Measurements from ENCODE around the gene ZNF578.
"Not testable (repeated sequence)": the region's sequence is repeated elsewhere in the genome, so short reads cannot be mapped to it uniquely, and the experiment has no call there.

Gene ZNF578

DNA sequence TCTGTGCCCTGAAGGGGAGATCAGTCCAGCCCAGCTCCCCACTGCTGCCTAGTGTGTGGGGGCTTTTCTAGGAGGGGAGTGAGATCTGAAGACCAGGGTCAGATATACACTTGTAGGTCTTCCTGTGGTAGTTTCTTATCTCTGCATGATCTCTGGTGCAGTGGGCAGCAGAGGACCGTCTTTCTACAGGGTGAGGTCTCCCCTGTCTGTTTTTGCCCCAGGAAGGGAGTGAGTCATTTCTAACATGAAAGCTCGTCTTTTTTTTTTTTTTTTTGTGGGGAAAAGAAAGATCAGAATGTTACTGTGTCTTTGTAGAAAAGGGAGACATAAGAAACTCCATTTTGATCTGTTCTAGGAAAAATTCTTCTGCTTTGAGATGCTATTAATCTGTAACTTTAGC lies 65.3 kb downstream of the ZNF578 start:
- DNase-seq, result no peak

DNA sequence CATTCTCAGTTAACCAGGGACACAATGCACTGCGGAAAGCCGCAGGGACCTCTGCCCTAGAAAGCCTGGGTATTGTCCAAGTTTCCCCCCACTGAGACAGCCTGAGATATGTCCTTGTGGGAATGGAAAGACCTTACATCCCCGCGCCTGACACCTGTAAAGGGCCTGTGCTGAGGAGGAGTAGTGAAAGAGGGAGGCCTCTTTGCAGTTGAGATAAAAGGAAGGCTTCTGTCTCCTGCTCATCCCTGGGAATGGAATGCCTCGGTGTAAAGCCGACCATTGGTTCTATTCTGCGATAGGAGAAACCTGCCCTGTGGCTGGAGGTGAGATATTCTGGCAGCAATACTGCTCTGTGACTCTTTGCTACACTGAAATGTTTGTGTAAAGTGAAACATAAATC lies 65.8 kb downstream of the ZNF578 start:
- DNase-seq, result not testable (repeated sequence)

DNA sequence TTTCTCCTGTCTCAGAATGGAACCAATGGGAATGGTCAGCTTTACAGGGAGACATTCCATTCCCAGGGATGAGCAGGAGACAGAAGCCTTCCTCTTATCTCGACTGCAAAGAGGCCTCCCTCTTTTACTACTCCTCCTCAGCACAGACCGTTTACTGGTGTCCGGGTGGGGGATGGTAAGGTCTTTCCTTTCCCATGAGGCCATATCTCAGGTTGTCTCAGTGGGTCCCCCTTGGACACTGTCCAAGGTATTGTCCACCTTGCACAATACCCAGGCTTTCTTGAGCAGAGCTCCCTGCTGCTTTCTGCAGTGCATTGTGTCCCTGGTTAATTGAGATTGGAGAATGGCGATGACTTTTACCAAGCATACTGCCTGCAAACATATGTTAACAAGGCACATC lies 66.7 kb downstream of the ZNF578 start:
- DNase-seq, result no peak

DNA sequence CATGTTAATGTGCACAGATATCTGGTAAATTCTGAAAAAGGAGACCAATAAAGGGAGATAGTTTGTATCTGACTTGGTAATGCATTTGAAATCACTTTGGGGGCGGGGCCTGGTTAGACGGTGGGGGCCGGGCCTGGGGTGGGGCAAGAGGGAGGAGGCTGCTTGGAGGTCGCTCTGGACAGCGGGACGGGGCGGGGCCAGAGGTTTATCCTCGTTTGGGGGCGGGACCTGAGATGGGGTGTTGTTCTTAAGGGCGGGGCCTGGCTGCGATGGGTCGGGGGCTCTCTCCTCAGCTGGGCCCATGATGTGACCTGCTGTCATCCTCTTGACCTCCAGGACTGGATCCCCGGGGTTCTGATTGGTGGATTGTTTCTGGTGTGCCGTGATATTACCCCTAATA lies 69.2 kb downstream of the ZNF578 start:
- no peak for DNase-seq

DNA sequence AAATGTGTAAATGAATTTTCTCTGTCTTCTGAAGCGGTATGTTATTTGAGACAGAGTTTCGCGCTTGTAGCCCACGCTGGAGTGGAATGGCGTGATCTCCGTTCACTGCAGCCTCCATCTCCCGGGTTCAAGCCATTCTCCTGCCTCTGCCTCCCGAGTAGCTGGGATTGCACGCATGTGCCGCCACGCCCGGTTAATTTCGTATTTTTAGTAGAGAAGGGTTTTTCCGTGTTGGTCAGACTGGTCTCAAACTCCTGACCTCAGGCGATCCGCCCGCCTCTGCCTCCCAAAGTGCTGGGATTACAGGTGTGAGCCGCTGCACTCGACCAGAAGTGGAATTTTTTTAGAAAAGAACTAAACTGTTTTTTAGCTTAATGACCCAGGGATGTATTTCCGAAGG lies 70.7 kb downstream of the ZNF578 start:
- no peak for DNase-seq

DNA sequence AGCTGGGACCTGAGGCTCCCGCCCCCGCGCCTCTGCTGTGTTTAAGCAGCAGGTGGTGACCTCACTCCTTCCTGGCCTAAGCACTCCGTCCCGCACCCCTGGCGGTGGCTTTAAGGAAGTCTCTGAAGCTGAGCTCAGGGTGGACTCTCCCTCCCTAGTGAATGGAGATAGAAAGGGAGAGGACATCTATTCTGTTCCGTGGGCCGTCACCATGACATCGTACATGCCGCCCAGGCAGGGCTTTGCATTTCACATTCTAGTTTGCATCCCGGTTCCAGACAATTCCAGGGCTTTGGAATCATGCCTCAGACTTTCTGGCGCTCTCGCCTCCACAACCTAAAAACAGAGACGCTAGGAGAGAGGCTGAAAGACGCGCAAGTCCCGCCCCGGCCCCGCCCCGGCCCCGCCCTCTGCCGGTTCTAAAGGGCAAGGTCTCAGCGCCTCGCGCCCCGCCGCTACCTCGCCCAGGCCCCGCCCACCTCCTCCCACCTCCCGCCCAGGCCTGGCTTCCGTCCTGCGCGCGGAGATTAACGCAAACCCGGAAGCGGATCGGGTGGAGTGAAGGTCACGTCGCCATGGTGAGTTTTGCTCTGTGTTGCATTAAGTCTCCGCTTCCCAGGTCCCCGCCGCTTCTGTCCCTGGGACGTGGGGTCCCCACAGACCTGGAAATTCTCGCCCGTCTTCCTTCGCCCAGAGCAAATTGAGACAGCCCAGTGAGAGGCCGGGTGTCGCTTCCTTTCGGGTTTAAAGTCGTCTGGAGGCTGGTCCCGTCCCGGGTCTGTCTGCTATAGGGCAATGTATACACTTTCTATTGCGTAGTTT lies 74.0 kb downstream of the ZNF578 start, which contains the start of gene ZNF808:
ZNF808 (plus strand) TSS at position 535 of the 822 bp plus-strand sequence. CDS start 15,617 bp downstream, outside the sequence.
- DNase-seq, result peak; percentile 95 to 99

DNA sequence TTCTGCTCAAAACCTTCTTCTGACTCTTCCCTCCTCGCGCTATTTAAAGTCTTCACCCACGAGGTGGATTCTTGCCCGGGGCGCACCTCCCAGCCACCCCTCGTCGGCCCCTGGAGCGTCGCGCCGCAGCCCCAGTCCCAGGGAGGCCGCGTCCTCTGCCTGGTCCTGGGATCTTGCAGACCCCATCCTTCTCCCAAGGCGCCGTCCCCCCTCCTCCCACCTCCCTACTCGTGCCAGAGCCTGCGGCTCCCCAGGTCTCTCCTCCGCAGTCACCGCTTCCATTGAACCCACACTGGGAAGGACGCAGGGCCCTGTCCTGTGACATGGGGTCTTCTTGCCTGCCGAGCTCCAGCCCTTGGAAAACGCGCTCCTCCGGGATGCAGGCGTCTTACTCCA lies 74.6 kb downstream of the ZNF578 start:
- no peak for DNase-seq

DNA sequence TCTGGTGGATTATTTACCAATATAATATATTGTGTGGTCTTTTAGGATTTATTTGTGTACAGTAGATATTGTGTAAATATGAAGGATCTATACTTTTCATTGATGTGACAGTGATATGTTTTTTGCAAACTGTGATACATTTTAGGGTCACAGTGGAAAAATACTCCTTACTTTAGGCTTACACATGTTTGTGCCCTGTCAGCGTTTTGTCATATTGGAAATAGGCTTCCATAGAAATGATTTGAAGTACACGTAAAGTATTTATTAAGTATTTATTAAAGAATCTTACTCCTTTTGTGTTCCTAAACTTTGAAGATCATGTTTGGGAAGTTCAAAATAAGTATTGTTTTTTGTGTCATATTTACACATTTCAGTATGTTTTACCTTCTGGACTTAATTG lies 79.1 kb downstream of the ZNF578 start:
- DNase-seq, result no peak

DNA sequence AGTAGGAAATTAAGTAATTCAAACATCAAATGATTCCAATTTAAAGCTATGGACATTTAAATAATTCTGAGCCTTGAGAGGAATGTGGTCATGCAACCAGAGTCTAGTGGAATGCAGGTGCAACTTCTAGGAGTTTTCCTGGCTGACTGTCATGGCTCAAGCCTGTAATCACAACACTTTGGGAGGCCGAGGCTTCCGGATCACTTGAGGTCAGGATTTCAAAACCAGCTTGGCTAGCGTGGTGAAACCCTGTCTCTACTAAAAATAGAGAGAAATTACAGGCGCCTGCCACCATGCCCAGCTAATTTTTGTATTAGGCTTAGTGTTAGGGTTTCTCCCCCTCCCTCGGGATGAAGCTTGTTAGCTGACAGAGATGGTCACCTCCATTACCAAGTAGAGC lies 80.5 kb downstream of the ZNF578 start:
- DNase-seq, result no peak

DNA sequence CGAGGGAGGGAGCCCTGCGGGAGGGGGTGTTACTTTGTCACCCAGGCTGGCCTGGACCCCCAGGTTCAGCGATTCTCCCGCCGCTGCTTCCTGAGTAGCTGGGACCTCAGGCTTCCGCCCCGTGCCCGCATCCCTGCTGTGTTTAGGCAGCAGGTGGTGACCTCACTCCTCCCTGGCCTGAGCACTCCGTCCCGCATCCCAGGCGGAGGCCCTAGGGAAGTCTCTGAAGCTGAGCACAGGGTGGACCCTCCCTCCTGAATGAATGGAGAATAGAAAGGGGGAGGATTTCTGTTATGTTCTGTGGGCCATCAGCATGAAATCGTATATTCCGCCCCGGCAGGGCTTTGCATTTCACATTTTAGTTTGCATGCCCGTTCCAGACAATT lies 82.0 kb downstream of the ZNF578 start:
- DNase-seq, result peak in 1 of 2 experiments; percentile 4

DNA sequence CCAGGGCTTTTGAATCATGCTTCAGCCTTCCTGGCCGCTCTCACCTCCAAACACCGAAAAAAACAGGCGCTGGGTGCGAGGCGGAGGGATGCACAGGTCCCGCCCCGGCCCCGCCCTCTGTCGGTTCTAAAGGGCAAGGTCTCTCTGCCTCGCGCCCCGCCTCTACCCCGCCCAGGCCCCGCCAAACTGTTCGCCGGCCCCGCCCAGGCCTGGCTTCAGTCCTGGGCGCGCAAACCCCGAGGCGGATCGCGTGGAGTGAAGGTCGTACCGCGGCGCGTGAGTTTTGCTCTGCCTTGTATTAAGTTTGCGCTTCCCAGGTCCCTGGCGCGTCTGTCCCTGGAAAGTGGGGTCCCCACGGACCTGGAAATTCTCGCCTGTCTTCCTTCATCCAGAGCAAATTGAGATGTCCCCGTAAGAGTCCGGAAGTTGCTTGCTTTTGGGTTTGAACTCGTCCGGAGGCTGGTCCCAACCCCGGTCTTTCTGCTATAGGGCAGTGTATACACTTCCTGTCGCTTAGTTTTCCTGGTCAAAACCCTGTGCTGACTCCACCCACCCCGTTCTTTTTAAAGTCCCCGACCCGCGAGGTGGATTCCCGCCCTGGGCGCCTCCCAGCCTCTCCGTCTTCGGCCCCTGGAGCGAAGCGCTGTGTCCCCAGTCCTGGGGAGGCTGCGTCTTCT lies 82.6 kb downstream of the ZNF578 start:
- DNase-seq, result peak; percentile 88 to 92

DNA sequence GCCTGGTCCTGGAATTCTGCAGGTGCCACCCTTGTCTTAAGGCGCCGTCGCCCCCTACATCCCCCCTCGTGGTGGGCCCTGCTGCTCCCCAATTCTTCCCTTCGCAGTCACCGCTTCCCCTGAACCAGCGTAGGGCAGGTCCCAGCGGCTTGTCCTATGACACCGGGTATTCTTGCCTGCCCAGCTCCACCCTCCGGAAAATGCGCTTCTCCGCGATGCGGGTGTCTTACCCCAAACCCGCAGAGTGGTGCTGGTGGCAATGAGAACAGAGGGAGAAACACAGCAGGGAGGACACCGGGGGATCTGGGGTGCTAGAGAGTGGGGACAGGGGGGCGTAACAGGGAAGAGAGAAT lies 83.1 kb downstream of the ZNF578 start:
- peak in 1 of 2 experiments; percentile 28 for DNase-seq

DNA sequence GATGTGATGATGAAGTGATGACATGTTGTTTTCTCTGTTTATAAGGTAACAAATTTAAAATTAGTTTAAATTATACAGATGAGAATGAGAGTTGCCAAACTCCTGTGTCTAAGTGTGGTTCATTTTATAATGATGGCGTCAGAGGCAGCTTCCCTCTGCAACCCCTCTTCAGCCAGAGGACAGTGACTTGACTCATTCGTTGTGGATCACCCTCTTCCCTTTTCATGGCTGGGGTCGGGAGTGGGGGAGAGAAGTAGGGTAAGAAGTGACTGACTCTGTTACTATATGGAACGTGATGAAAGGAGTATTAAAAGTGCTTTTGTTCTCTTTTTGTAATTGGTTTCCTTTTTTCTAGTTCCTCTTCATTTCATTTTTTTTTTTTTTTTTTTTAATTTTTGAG lies 85.5 kb downstream of the ZNF578 start:
- not testable (repeated sequence) for DNase-seq

DNA sequence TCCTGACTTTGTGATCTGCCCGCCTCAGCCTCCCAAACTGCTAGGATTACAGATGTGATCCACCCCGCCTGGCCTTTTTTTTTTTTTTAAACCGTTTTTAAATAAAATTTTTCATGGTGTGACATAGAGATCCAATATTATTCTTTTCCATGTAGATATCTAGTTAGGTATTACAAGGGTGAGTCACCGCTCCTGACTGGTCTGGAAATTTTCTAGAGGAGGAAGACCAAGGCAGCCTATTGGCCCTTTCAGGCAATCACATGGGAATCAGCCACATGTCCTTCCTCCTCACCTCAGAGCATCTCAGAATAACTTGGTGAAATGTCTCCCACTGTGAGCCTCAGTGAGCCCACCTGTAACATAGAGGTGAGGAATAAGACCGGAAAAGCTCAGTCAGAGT lies 87.8 kb downstream of the ZNF578 start:
- not testable (repeated sequence) for DNase-seq

DNA sequence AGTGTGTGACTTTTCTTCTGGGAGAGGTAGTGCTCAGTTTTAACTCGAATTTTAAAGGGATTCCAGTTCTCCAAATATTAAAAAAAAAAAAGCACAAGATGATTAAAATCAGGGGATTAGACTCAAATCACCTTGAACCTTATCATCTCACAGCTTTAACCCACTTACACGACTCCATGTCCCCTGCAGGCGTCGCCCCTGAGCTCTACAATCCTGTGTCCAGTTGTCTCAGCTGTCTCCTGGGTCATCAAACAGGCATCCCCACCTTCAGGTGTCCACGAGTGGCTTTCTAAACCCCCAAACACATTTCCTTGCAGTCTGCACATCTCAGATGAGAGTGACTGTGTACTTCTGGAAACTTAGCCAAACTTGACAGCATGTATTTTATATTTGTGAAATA lies 88.3 kb downstream of the ZNF578 start:
- DNase-seq, result no peak

DNA sequence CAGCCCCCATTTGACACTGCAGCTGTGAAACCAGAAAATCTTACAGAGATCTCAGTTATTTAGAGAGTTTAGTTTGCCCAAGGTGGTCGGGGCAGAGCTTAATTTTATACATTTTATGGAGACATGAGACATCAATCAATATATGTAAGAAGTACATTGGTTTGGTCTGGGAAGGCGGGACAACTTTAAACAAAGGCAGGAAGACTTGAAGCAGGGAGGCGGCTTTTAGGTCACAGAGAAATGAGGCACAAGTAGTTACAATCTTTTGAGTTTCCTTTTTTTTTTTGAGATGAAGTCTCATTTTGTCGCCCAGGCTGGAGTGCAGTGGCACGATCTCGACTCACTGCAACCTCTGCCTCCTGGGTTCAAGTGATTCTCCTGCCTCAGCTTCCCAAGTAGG lies 89.2 kb downstream of the ZNF578 start:
- DNase-seq, result not testable (repeated sequence)

DNA sequence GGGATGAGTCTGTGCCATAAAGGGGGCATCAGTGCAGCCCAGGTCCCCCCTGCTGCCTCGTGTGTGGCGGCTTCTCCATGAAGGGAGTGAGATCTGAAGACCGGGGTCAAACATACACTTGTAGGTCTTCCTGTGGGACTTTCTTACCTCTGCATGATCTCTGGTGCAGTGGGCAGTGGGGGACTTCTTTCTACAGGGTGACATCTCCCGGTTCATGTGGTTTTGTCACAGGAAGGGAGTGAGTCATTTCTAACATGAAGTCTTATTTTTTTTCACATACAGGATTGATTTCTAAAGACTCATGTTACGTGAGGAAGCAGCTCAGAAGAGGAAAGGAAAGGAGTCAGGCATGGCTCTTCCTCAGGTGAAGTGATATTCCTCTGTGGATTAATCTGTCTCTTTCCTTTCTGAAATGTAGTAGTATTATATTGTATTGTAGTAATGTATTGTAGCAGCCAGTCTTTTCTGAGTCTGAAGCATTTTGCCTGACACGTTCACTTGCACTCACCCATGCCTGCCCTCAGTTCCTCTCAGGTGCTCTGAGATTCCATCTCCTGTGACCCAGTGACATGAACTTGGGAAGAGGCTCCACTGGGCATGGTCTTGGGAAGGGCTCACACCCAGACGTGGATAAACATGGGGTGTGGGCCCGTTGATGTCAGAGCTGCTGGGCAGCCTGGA lies 89.8 kb downstream of the ZNF578 start:
- peak in 1 of 2 experiments; percentile 15 for DNase-seq

DNA sequence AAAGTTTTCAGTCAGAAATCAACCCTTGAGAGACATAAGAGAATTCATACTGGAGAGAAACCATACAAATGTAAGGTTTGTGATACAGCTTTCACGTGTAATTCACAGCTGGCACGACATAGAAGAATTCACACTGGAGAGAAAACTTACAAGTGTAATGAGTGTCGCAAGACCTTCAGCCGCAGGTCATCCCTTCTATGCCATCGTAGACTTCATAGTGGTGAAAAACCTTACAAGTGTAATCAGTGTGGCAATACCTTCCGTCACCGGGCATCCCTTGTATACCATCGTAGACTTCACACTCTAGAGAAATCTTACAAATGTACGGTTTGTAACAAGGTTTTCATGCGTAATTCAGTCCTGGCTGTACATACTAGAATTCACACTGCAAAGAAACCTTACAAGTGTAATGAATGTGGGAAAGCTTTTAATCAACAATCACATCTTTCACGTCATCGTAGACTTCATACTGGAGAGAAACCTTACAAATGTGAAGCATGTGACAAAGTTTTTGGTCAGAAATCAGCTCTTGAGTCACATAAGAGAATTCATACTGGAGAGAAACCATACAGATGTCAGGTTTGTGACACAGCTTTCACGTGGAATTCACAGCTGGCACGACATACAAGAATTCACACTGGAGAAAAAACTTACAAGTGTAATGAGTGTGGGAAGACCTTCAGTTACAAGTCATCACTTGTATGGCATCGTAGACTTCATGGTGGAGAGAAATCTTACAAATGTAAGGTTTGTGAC lies 101.0 kb downstream of the ZNF578 start:
- DNase-seq, result no peak

DNA sequence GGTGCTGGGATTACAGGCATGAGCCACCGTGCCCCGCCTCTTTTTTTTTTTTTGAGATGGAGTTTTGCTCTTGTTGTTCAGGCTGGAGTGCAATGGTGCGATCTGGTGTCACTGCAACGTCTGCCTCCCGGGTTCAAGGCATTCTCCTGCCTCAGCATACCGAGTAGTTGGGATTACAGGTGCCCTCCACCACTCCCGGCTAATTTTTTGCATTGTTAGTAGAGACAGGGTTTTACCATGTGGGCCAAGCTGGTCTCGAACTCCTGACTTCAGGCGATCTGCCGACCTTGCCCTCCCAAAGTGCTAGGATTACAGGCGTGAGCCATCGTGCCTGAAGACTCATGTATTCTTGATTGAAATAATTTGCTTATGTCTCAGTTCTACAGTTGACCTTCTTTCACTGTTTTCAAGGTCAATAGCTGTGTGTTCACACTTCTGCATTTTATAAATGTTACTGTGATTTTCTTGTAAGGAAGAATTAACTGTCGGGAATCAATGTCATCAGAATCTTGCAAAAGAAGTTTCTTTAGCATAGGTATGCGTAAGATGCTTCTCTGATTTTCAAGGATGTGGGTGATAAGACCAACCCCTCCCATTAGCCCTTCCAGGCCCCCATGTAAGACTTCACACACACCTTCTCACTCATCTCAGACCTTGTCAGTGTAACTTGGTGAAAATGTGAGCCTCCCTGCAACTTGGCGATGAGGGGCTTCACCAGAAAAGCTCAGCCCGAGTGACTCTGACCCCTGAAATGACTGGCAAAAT lies 104.1 kb downstream of the ZNF578 start:
- no peak for DNase-seq

DNA sequence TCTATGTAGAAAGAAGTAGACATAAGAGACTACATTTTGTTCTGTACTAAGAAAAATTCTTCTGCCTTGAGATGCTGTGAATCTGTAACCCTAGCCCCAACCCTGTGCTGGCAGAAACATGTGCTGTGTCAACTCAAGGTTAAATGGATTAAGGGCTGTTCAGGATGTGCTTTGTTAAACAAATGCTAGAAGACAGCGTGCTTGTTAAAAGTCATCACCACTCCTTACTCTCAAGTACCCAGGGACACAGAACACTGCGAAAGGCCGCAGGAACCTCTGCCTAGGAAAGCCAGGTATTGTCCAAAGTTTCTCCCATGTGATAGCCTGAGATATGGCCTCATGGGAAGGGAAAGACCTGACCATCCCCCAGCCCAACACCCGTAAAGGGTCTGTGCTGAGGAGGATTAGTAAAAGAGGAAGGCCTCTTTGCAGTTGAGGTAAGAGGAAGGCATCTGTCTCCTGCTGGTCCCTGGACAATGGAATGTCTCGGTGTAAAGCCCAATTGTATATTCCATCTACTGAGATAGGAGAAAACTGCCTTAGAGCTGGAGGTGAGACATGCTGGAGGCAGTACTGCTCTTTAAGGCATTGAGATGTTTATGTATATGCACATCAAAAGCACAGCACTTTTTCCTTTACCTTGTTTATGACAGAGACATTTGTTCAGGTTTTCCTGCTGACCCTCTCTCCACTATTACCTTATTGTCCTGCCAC lies 105.5 kb downstream of the ZNF578 start:
- DNase-seq, result not testable (repeated sequence)

DNA sequence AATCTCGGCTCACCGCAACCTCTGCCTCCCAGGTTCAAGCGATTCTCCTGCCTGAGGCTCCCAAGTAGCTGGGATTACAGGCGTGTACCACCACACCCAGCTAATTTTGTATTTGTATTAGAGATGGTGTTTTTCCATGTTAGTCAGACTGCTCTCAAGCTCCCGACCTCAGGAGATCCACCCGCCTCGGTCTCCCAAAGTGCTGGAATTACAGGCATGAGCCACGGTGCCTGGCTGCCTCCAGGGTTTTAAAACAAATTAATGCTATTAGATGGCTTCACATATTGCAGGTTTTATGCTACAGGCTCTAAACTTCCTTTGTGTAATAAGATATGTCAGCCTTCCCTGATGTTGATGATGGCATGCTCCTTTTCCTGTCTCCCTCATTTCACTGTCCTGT lies 108.3 kb downstream of the ZNF578 start:
- not testable (repeated sequence) for DNase-seq
